HEK293 (cell line): Measurements from ENCODE around the gene RPIA.
"Not testable (repeated sequence)": the region's sequence is repeated elsewhere in the genome, so short reads cannot be mapped to it uniquely, and the experiment has no call there.

ENCODE experiments used
- CTCF ChIA-PET: fragments of 350-600 bp; formaldehyde crosslinking; extraction: SDS; loops from one replicate; lab custom pipeline; 2021; ENCODE audit warnings: antibody characterized with exemption; lab: Yijun Ruan, JAX
- POLR2A ChIA-PET: fragments of 300-600 bp; formaldehyde crosslinking; extraction: SDS; loops from one replicate; lab custom pipeline; 2020; ENCODE audit warnings: antibody characterized with exemption, inconsistent platforms; lab: Yijun Ruan, JAX
- H3K27ac ChIP-seq: fragments of 200-500 bp; sonication (Bioruptor generic); 2 replicates; pipeline ENCODE4 v1.5.1; 2014; ENCODE audit warnings: low read depth, low read length, control low read depth, inconsistent platforms; ENCODE audit errors: extremely low read depth
- H3K36me3 ChIP-seq, 2 experiments: fragments of 200-500 bp in 1 of 2; sonication (Bioruptor generic) in 1 of 2; 1 replicate in 1 of 2; 2 replicates in 1 of 2; pipeline ENCODE4 v1.5.1; 2014 to 2017; ENCODE audit warnings: inconsistent platforms in 2 of 2, low read length in 2 of 2; ENCODE audit not compliant: control insufficient read depth in 2 of 2, insufficient read depth in 1 of 2
- H3K4me1 ChIP-seq: fragments of 200-500 bp; sonication (Bioruptor generic); 2 replicates; pipeline ENCODE4 v1.5.1; 2014; ENCODE audit warnings: mild to moderate bottlenecking, low read length, inconsistent platforms; ENCODE audit not compliant: control insufficient read depth, insufficient read depth
- H3K4me3 ChIP-seq: 2 replicates; pipeline ENCODE4 v1.5.1; 2011; ENCODE audit warnings: low read depth, mild to moderate bottlenecking, control low read depth, low read length, moderate library complexity
- H3K9me3 ChIP-seq: fragments of 200-500 bp; sonication (Bioruptor generic); 2 replicates; pipeline ENCODE4 v1.5.1; 2014; ENCODE audit warnings: low read depth, low read length, inconsistent platforms; ENCODE audit not compliant: control insufficient read depth, insufficient read depth
- IKZF3 ChIP-seq: fragments of 450-650 bp; IDR thresholded peaks from 2 replicates; pipeline ENCODE4 v1.5.0; 2018; ENCODE audit warnings: missing biosample characterization, mild to moderate bottlenecking, missing genetic modification characterization, moderate library complexity
- SP3 ChIP-seq: fragments of 450-650 bp; formaldehyde crosslinking; IDR thresholded peaks from 2 replicates; pipeline ENCODE4 v1.5.1; 2016; ENCODE audit warnings: missing biosample characterization, missing genetic modification characterization
- ZBTB8A ChIP-seq: fragments of 450-650 bp; formaldehyde crosslinking; IDR thresholded peaks from 2 replicates; pipeline ENCODE4 v1.5.1; 2016; ENCODE audit warnings: missing biosample characterization, missing genetic modification characterization
- ZFP69B ChIP-seq: fragments of 450-650 bp; formaldehyde crosslinking; IDR thresholded peaks from 2 replicates; pipeline ENCODE4 v1.5.1; 2016; ENCODE audit warnings: missing biosample characterization, missing genetic modification characterization
- ZNF121 ChIP-seq: fragments of 450-650 bp; formaldehyde crosslinking; IDR thresholded peaks from 2 replicates; pipeline ENCODE4 v1.5.1; 2016; ENCODE audit warnings: missing biosample characterization, missing genetic modification characterization
- ZNF174 ChIP-seq: fragments of 450-650 bp; formaldehyde crosslinking; IDR thresholded peaks from 2 replicates; pipeline ENCODE4 v1.5.0; 2017; ENCODE audit warnings: missing biosample characterization, mild to moderate bottlenecking, missing genetic modification characterization
- ZNF416 ChIP-seq: fragments of 450-650 bp; formaldehyde crosslinking; IDR thresholded peaks from 2 replicates; pipeline ENCODE4 v1.5.1; 2016; ENCODE audit warnings: missing biosample characterization, missing genetic modification characterization
- ZNF423 ChIP-seq: fragments of 450-650 bp; formaldehyde crosslinking; IDR thresholded peaks from 2 replicates; pipeline ENCODE4 v1.5.1; 2016; ENCODE audit warnings: missing biosample characterization, missing genetic modification characterization
- ZNF501 ChIP-seq: fragments of 450-650 bp; formaldehyde crosslinking; IDR thresholded peaks from 2 replicates; pipeline ENCODE4 v1.5.1; 2016; ENCODE audit warnings: missing biosample characterization, missing genetic modification characterization
- ZNF561 ChIP-seq: fragments of 450-650 bp; IDR thresholded peaks from 2 replicates; pipeline ENCODE4 v1.5.1; 2018; ENCODE audit warnings: missing biosample characterization, missing genetic modification characterization, borderline replicate concordance
- ZNF571 ChIP-seq: fragments of 450-650 bp; formaldehyde crosslinking; IDR thresholded peaks from 2 replicates; pipeline ENCODE4 v1.5.0; 2017; ENCODE audit warnings: missing biosample characterization, missing genetic modification characterization
- ZNF623 ChIP-seq: fragments of 450-650 bp; formaldehyde crosslinking; IDR thresholded peaks from 2 replicates; pipeline ENCODE4 v1.5.1; 2016; ENCODE audit warnings: missing biosample characterization, missing genetic modification characterization
- ZNF792 ChIP-seq: fragments of 450-650 bp; formaldehyde crosslinking; IDR thresholded peaks from 2 replicates; pipeline ENCODE4 v1.5.1; 2016; ENCODE audit warnings: missing biosample characterization, missing genetic modification characterization
- TF ChIP-seq, protein P1 (sequence below): fragments of 450-650 bp; formaldehyde crosslinking; IDR thresholded peaks from 2 replicates; pipeline ENCODE4 v1.5.1; 2016; ENCODE audit warnings: missing biosample characterization, missing genetic modification characterization
- TF ChIP-seq, protein P2 (sequence below): fragments of 450-650 bp; formaldehyde crosslinking; IDR thresholded peaks from 2 replicates; pipeline ENCODE4 v1.5.0; 2017; ENCODE audit warnings: missing biosample characterization, missing genetic modification characterization, borderline replicate concordance
- TF ChIP-seq, protein P3 (sequence below): fragments of 450-650 bp; formaldehyde crosslinking; IDR thresholded peaks from 2 replicates; pipeline ENCODE4 v1.5.1; 2016; ENCODE audit warnings: missing biosample characterization, missing genetic modification characterization
- TF ChIP-seq, protein P4 (sequence below): fragments of 450-650 bp; IDR thresholded peaks from 2 replicates; pipeline ENCODE4 v1.5.1; 2018; ENCODE audit warnings: missing biosample characterization, missing genetic modification characterization
- TF ChIP-seq, protein P5 (sequence below): fragments of 450-650 bp; formaldehyde crosslinking; IDR thresholded peaks from 2 replicates; pipeline ENCODE4 v1.5.1; 2016; ENCODE audit warnings: missing biosample characterization, missing genetic modification characterization
- TF ChIP-seq, protein P6 (sequence below): fragments of 450-650 bp; formaldehyde crosslinking; IDR thresholded peaks from 2 replicates; pipeline ENCODE4 v1.5.1; 2016; ENCODE audit warnings: missing biosample characterization, missing genetic modification characterization
- TF ChIP-seq, protein P7 (sequence below): fragments of 450-650 bp; formaldehyde crosslinking; IDR thresholded peaks from 2 replicates; pipeline ENCODE4 v1.5.1; 2016; ENCODE audit warnings: missing biosample characterization, missing genetic modification characterization

The RPIA gene

DNA sequence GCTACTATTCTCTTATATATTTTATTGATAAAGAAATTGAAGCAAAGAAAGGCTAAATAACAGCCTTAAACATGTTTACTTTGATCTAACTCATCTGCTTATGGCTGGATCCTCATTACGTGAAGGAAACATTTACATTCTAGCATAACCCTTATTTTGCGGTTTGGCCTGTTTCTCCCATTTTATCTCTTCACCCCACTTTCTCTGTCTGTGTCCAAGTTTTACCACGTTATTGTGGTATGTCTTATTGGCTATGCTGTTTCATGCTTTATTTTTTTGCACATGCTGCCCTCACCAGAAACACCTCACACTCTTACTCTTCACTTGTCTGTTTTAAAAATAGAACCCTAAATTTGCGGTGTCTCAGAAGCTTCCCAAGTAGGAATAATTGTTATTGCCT, 78.5 kb downstream of the RPIA start:
- Histone ChIP-seq H3K4me1 (no peaks in the 10 kb centered on the region), H3K9me3 (no peaks in the 10 kb centered on the region), H3K4me3 (no peak overlapping the region), H3K27ac (no peak overlapping the region), H3K36me3 (no peaks in the 10 kb centered on the region)
- ChIA-PET CTCF (no interaction called here), POLR2A (no interaction called here)
- TF ChIP-seq, protein P1, sequence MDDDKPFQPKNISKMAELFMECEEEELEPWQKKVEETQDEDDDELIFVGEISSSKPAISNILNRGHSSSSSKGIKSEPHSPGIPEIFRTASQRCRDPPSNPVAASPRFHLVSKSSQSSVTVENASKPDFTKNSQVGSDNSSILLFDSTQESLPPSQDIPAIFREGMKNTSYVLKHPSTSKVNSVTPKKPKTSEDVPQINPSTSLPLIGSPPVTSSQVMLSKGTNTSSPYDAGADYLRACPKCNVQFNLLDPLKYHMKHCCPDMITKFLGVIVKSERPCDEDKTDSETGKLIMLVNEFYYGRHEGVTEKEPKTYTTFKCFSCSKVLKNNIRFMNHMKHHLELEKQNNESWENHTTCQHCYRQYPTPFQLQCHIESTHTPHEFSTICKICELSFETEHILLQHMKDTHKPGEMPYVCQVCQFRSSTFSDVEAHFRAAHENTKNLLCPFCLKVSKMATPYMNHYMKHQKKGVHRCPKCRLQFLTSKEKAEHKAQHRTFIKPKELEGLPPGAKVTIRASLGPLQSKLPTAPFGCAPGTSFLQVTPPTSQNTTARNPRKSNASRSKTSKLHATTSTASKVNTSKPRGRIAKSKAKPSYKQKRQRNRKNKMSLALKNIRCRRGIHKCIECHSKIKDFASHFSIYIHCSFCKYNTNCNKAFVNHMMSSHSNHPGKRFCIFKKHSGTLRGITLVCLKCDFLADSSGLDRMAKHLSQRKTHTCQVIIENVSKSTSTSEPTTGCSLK (tag by site-specific recombination) = no peak
- TF ChIP-seq ZNF792 (tag by site-specific recombination) = no peak
- TF ChIP-seq, protein P2, sequence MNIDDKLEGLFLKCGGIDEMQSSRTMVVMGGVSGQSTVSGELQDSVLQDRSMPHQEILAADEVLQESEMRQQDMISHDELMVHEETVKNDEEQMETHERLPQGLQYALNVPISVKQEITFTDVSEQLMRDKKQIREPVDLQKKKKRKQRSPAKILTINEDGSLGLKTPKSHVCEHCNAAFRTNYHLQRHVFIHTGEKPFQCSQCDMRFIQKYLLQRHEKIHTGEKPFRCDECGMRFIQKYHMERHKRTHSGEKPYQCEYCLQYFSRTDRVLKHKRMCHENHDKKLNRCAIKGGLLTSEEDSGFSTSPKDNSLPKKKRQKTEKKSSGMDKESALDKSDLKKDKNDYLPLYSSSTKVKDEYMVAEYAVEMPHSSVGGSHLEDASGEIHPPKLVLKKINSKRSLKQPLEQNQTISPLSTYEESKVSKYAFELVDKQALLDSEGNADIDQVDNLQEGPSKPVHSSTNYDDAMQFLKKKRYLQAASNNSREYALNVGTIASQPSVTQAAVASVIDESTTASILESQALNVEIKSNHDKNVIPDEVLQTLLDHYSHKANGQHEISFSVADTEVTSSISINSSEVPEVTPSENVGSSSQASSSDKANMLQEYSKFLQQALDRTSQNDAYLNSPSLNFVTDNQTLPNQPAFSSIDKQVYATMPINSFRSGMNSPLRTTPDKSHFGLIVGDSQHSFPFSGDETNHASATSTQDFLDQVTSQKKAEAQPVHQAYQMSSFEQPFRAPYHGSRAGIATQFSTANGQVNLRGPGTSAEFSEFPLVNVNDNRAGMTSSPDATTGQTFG (tag by site-specific recombination) = no peak
- TF ChIP-seq ZNF561 (tag by site-specific recombination) = no peak
- TF ChIP-seq, protein P3, sequence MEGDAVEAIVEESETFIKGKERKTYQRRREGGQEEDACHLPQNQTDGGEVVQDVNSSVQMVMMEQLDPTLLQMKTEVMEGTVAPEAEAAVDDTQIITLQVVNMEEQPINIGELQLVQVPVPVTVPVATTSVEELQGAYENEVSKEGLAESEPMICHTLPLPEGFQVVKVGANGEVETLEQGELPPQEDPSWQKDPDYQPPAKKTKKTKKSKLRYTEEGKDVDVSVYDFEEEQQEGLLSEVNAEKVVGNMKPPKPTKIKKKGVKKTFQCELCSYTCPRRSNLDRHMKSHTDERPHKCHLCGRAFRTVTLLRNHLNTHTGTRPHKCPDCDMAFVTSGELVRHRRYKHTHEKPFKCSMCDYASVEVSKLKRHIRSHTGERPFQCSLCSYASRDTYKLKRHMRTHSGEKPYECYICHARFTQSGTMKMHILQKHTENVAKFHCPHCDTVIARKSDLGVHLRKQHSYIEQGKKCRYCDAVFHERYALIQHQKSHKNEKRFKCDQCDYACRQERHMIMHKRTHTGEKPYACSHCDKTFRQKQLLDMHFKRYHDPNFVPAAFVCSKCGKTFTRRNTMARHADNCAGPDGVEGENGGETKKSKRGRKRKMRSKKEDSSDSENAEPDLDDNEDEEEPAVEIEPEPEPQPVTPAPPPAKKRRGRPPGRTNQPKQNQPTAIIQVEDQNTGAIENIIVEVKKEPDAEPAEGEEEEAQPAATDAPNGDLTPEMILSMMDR = no peak
- no peak for TF ChIP-seq ZNF416 (tag by site-specific recombination)
- no peak for TF ChIP-seq ZBTB8A (tag by site-specific recombination)
- TF ChIP-seq, protein P4, sequence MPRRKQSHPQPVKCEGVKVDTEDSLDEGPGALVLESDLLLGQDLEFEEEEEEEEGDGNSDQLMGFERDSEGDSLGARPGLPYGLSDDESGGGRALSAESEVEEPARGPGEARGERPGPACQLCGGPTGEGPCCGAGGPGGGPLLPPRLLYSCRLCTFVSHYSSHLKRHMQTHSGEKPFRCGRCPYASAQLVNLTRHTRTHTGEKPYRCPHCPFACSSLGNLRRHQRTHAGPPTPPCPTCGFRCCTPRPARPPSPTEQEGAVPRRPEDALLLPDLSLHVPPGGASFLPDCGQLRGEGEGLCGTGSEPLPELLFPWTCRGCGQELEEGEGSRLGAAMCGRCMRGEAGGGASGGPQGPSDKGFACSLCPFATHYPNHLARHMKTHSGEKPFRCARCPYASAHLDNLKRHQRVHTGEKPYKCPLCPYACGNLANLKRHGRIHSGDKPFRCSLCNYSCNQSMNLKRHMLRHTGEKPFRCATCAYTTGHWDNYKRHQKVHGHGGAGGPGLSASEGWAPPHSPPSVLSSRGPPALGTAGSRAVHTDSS (tag by site-specific recombination) = no peak
- TF ChIP-seq, protein P5, sequence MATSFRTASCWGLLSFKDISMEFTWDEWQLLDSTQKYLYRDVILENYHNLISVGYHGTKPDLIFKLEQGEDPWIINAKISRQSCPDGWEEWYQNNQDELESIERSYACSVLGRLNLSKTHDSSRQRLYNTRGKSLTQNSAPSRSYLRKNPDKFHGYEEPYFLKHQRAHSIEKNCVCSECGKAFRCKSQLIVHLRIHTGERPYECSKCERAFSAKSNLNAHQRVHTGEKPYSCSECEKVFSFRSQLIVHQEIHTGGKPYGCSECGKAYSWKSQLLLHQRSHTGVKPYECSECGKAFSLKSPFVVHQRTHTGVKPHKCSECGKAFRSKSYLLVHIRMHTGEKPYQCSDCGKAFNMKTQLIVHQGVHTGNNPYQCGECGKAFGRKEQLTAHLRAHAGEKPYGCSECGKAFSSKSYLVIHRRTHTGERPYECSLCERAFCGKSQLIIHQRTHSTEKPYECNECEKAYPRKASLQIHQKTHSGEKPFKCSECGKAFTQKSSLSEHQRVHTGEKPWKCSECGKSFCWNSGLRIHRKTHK (tag by site-specific recombination) = no peak
- TF ChIP-seq ZNF571 (tag by site-specific recombination) = no peak
- no peak for TF ChIP-seq ZNF121 (tag by site-specific recombination)
- no peak for TF ChIP-seq ZFP69B (tag by site-specific recombination)
- TF ChIP-seq ZNF501 (tag by site-specific recombination) = no peak
- TF ChIP-seq ZNF423 (tag by site-specific recombination) = no peak
- no peak for TF ChIP-seq ZNF174
- TF ChIP-seq ZNF623 (tag by site-specific recombination) = no peak
- no peak for TF ChIP-seq SP3
- TF ChIP-seq, protein P6, sequence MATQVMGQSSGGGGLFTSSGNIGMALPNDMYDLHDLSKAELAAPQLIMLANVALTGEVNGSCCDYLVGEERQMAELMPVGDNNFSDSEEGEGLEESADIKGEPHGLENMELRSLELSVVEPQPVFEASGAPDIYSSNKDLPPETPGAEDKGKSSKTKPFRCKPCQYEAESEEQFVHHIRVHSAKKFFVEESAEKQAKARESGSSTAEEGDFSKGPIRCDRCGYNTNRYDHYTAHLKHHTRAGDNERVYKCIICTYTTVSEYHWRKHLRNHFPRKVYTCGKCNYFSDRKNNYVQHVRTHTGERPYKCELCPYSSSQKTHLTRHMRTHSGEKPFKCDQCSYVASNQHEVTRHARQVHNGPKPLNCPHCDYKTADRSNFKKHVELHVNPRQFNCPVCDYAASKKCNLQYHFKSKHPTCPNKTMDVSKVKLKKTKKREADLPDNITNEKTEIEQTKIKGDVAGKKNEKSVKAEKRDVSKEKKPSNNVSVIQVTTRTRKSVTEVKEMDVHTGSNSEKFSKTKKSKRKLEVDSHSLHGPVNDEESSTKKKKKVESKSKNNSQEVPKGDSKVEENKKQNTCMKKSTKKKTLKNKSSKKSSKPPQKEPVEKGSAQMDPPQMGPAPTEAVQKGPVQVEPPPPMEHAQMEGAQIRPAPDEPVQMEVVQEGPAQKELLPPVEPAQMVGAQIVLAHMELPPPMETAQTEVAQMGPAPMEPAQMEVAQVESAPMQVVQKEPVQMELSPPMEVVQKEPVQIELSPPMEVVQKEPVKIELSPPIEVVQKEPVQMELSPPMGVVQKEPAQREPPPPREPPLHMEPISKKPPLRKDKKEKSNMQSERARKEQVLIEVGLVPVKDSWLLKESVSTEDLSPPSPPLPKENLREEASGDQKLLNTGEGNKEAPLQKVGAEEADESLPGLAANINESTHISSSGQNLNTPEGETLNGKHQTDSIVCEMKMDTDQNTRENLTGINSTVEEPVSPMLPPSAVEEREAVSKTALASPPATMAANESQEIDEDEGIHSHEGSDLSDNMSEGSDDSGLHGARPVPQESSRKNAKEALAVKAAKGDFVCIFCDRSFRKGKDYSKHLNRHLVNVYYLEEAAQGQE (tag by site-specific recombination) = no peak
- no peak for TF ChIP-seq IKZF3
- TF ChIP-seq, protein P7, sequence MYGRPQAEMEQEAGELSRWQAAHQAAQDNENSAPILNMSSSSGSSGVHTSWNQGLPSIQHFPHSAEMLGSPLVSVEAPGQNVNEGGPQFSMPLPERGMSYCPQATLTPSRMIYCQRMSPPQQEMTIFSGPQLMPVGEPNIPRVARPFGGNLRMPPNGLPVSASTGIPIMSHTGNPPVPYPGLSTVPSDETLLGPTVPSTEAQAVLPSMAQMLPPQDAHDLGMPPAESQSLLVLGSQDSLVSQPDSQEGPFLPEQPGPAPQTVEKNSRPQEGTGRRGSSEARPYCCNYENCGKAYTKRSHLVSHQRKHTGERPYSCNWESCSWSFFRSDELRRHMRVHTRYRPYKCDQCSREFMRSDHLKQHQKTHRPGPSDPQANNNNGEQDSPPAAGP (tag by site-specific recombination) = no peak

DNA sequence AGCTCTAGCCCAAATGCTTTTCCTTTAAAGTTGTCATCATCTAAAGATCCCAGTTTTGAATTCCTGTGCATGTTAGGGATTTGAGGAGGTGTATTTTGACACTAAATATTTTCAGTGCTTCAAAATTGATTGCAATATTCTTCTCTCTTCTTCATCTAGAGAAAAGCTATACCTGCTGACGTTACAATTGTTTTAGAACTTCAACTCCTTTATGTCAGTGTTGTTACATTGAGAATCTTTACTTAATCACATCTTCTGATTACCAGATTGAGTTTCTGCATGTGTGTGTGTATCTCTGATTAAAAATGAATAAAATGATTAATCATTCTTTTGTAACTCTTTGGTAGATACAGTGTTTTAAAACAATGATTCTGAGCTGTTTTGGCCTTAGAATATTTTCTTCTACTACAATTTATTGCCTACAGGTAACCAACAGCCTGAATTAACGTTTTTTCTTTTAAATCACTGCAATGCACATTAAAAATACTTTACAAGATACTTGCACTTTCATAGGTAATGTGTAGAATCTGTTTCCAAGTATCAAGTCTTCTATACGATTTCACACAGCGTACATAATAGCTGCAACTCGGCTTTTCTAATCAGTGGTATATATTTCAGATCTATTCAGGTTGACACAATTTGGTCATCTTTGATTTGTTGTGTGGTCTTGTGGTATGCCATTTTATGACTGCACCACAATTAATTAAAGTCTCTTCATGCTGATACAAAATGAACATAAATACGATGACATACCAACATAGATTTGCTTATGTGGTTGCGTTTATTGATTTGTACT, 82.0 kb downstream of the RPIA start:
- H3K4me1 ChIP-seq, H3K4me3 ChIP-seq, H3K9me3 ChIP-seq, H3K27ac ChIP-seq, H3K36me3 ChIP-seq, POLR2A ChIA-PET: not testable (repeated sequence)
- CTCF ChIA-PET = interaction anchor here (0.6 kb wide), 1 partner anchor 59 kb away, joined by 3 read pairs; no protein-coding TSS in a partner anchor
